ENCODE results near the gene PFKFB3.
"Not testable (repeated sequence)": the region's sequence is repeated elsewhere in the genome, so short reads cannot be mapped to it uniquely, and the experiment has no call there.

PFKFB3 gene

GRCh38 chr10:6240254-6240653 is 37.5 kb downstream of the PFKFB3 start:
- no peak overlapping the region for H3K27ac ChIP-seq
- no peak overlapping the region for H3K4me3 ChIP-seq
- intact Hi-C loops (cut with DNase I; ENCODE audit: low total_unique reads): no loop called here
- no peak for TF ChIP-seq CTCF (IDR thresholded peaks at IDR 0.05)
- no peaks in the 10 kb centered on the region for H3K27me3 ChIP-seq
- no peaks in the 10 kb centered on the region for H3K4me1 ChIP-seq
- no peak for DNase-seq
- peaks cover 7 to 28% (median 12%) of the 10 kb centered on the region in 3 donors for H3K36me3 ChIP-seq
- H3K9me3 ChIP-seq: no peaks in the 10 kb centered on the region

- TF ChIP-seq CTCF (IDR thresholded peaks at IDR 0.05): no peak
- Histone ChIP-seq H3K27ac (no peak overlapping the region), H3K9me3 (no peaks in the 10 kb centered on the region), H3K36me3 (peaks cover 0 to 11% (median 0%) of the 10 kb centered on the region in 3 donors), H3K4me1 (peaks cover 0 to 5% (median 0%) of the 10 kb centered on the region in 4 donors), H3K27me3 (no peaks in the 10 kb centered on the region), H3K4me3 (no peak overlapping the region)
- intact Hi-C loops (cut with DNase I; ENCODE audit: low total_unique reads): no loop called here
- no peak for DNase-seq
Observed at GRCh38 chr10:6242089-6242488, 39.4 kb downstream of the PFKFB3 start.

DNA sequence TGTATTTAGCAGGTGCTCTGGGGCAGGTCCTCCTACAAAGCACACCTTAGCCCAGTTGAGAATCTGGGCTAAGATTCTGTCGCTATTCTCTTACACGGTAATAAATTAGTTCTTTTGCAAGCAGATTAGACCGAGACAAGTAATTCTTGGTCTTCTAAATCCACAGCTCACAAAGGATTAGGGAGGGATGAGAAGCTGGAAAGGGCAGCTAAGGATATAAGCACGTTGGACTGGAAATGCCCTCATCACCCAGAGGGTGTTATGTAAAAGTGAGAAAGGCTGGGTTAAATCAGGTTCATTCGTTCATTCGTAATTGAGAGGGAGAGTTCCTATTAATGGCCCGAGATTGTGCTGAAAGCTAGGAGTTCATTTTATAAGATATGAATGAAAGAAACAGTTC is 41.8 kb downstream of the PFKFB3 start:
- no peak for DNase-seq
- Histone ChIP-seq H3K36me3 (peaks cover 0 to 11% (median 0%) of the 10 kb centered on the region in 3 donors), H3K9me3 (no peaks in the 10 kb centered on the region), H3K4me3 (no peak overlapping the region), H3K4me1 (peaks cover 0 to 13% (median 2%) of the 10 kb centered on the region in 4 donors), H3K27me3 (no peaks in the 10 kb centered on the region), H3K27ac (no peak overlapping the region)
- intact Hi-C loops (cut with DNase I; ENCODE audit: low total_unique reads): no loop called here
- TF ChIP-seq CTCF (IDR thresholded peaks at IDR 0.05): no peak

GRCh38 chr10:6247041-6247712 is 44.4 kb downstream of the PFKFB3 start:
- no peaks in the 10 kb centered on the region for H3K9me3 ChIP-seq
- TF ChIP-seq CTCF (IDR thresholded peaks at IDR 0.05): no peak
- H3K4me1 ChIP-seq: peaks cover 0 to 13% (median 2%) of the 10 kb centered on the region in 4 donors
- intact Hi-C loops (cut with DNase I; ENCODE audit: low total_unique reads): no loop called here
- H3K27ac ChIP-seq: peak overlapping the region in 1 of 2 donors; percentile 1
- no peak overlapping the region for H3K4me3 ChIP-seq
- no peak for DNase-seq
- H3K36me3 ChIP-seq: peaks cover 0 to 11% (median 0%) of the 10 kb centered on the region in 3 donors
- H3K27me3 ChIP-seq: no peaks in the 10 kb centered on the region

DNA sequence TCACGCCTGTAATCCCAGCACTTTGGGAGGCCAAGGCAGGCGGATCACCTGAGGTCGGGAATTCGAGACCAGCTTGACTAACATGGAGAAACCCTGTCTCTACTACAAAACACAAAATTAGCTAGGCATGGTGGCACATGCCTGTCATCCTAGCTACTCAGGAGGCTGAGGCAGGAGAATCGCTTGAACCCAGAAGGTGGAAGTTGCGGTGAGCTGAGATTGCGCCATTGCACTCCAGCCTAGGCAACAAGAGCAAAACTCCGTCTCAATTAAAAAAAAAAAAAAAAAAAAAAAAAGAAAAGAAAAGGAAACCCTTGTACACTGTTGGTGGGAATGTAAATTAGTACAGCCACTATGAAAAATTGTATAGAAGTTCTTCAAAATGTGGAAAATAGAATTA is 46.2 kb downstream of the PFKFB3 start:
- H3K27me3 ChIP-seq, DNase-seq: not testable (repeated sequence)

DNA sequence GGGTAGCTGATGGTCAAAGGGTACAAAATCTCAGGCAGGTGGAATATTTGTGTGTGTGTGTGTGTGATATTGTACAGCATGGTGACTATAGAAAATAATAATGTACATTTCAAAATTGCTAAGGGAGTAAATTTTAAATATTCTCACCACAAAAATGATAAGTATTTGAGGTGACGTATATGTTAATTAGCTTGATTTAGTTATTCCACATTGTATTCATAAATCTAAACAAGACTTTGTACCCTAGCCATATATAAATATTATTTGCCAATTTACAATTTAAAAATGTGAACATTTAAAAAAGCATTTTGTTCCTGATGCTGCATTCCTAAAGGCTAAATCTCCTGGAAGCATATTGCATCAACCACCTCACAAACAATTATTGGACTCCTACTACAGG is 47.0 kb downstream of the PFKFB3 start:
- no peaks in the 10 kb centered on the region for H3K27me3 ChIP-seq
- no peak for DNase-seq
- no peaks in the 10 kb centered on the region for H3K36me3 ChIP-seq
- no peaks in the 10 kb centered on the region for H3K9me3 ChIP-seq
- H3K4me1 ChIP-seq: peaks cover 0 to 13% (median 2%) of the 10 kb centered on the region in 4 donors
- intact Hi-C loops (cut with DNase I; ENCODE audit: low total_unique reads): no loop called here
- TF ChIP-seq CTCF (IDR thresholded peaks at IDR 0.05): no peak
- no peak overlapping the region for H3K4me3 ChIP-seq
- no peak overlapping the region for H3K27ac ChIP-seq

More for the DNA sequence above, 46.2 kb downstream of the PFKFB3 start:
- intact Hi-C loops (cut with DNase I; ENCODE audit: low total_unique reads); H3K4me3 ChIP-seq; H3K36me3 ChIP-seq; H3K27ac ChIP-seq; H3K9me3 ChIP-seq: not testable (repeated sequence)
- H3K4me1 ChIP-seq: peaks cover 0 to 13% (median 2%) of the 10 kb centered on the region in 4 donors

Measured in tibial artery (tissue), 4 donors.